ENCODE data around the gene GPR27. TPM values are rescaled to one million over a fixed set of nuclear protein-coding genes. Genes with fewer than 3 reads are reported as not detected.

The GPR27 gene
- total RNA-seq, 2 donors from 2014 or later = 0.61 to 2.2 TPM

- Histone ChIP-seq H3K4me1 (no peaks in the 10 kb centered on the region), H3K9me3 (no peaks in the 10 kb centered on the region), H3K27ac (no peak overlapping the region), H3K4me3 (no peak overlapping the region), H3K27me3 (peaks cover 41% of the 10 kb centered on the region), H3K36me3 (no peaks in the 10 kb centered on the region), H3K9ac (ENCODE audit: low read depth in 2 of 2, low read length in 2 of 2) (no peak overlapping the region)
- DNase-seq = no peak
- intact Hi-C loops (cut with DNase I) = no loop called here
- TF ChIP-seq, protein P1, sequence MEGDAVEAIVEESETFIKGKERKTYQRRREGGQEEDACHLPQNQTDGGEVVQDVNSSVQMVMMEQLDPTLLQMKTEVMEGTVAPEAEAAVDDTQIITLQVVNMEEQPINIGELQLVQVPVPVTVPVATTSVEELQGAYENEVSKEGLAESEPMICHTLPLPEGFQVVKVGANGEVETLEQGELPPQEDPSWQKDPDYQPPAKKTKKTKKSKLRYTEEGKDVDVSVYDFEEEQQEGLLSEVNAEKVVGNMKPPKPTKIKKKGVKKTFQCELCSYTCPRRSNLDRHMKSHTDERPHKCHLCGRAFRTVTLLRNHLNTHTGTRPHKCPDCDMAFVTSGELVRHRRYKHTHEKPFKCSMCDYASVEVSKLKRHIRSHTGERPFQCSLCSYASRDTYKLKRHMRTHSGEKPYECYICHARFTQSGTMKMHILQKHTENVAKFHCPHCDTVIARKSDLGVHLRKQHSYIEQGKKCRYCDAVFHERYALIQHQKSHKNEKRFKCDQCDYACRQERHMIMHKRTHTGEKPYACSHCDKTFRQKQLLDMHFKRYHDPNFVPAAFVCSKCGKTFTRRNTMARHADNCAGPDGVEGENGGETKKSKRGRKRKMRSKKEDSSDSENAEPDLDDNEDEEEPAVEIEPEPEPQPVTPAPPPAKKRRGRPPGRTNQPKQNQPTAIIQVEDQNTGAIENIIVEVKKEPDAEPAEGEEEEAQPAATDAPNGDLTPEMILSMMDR (IDR thresholded peaks at IDR 0.05) = no peak
These were observed 32.0 kb downstream of the GPR27 start for GRCh38 chr3:71785532-71786216.

DNA sequence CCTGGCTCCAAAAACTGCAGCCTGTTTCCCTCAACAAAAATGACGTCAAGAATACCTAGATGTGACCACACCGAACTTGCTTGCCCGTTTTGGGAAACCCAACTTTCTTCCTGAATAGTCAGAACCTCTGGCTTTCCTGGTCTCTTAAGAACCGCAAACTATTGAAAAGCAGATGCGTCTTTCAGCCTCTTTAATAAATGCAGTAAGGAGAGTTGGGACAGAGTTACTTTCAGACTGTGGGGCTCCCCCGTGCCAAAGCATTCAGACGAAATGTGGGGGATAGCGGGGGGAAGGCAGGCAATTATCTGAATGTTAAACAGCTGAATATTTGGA is 32.5 kb downstream of the GPR27 start:
- no peak for DNase-seq
- Histone ChIP-seq H3K4me3 (no peak overlapping the region), H3K9me3 (no peaks in the 10 kb centered on the region), H3K27me3 (peaks cover 41% of the 10 kb centered on the region), H3K27ac (no peak overlapping the region), H3K4me1 (no peaks in the 10 kb centered on the region), H3K36me3 (no peaks in the 10 kb centered on the region), H3K9ac (ENCODE audit: low read depth in 2 of 2, low read length in 2 of 2) (no peak overlapping the region)
- intact Hi-C loops (cut with DNase I) = no loop called here
- TF ChIP-seq, protein P1 (IDR thresholded peaks at IDR 0.05) = no peak

DNA sequence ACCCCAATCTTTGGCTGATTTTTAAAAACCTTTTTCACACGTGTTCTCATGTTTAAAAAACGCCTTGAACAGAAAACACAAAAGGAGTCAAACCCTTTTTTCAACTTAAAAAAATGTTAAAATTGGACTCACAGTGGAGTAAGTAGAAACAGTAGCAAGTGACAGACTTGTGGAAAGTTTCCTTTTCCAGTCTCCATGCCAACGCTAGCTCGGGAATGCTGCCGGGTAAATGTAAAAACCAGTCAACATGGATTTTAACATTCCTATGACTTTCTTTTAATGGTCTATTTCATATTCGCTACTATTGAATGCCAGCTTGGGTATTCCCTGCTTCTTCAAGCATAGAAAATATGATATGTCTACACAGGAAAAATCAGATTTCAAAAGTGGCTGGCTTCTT is 32.9 kb downstream of the GPR27 start:
- intact Hi-C loops (cut with DNase I) = no loop called here
- no peaks in the 10 kb centered on the region for H3K4me1 ChIP-seq
- no peak for DNase-seq
- no peaks in the 10 kb centered on the region for H3K36me3 ChIP-seq
- TF ChIP-seq, protein P1 (IDR thresholded peaks at IDR 0.05) = no peak
- H3K27me3 ChIP-seq = peaks cover 38% of the 10 kb centered on the region
- H3K9ac ChIP-seq (ENCODE audit: low read depth in 2 of 2, low read length in 2 of 2) = no peak overlapping the region
- no peaks in the 10 kb centered on the region for H3K9me3 ChIP-seq
- no peak overlapping the region for H3K27ac ChIP-seq
- H3K4me3 ChIP-seq = no peak overlapping the region

- TF ChIP-seq, protein P1 (IDR thresholded peaks at IDR 0.05) = no peak
- H3K4me3 ChIP-seq = no peak overlapping the region
- no peaks in the 10 kb centered on the region for H3K36me3 ChIP-seq
- intact Hi-C loops (cut with DNase I) = no loop called here
- peaks cover 35% of the 10 kb centered on the region for H3K27me3 ChIP-seq
- H3K4me1 ChIP-seq = no peaks in the 10 kb centered on the region
- no peak for DNase-seq
- no peak overlapping the region for H3K27ac ChIP-seq
- no peaks in the 10 kb centered on the region for H3K9me3 ChIP-seq
- H3K9ac ChIP-seq (ENCODE audit: low read depth in 2 of 2, low read length in 2 of 2) = no peak overlapping the region
These were observed 34.3 kb downstream of the GPR27 start for GRCh38 chr3:71787851-71788405.

- no peak for DNase-seq
- TF ChIP-seq, protein P1 (IDR thresholded peaks at IDR 0.05) = no peak
- Histone ChIP-seq H3K27ac (no peak overlapping the region), H3K27me3 (peaks cover 15% of the 10 kb centered on the region), H3K36me3 (no peaks in the 10 kb centered on the region), H3K9ac (ENCODE audit: low read depth in 2 of 2, low read length in 2 of 2) (no peak overlapping the region), H3K4me1 (no peaks in the 10 kb centered on the region), H3K9me3 (no peaks in the 10 kb centered on the region), H3K4me3 (no peak overlapping the region)
- intact Hi-C loops (cut with DNase I) = no loop called here
These were observed 36.3 kb downstream of the GPR27 start for GRCh38 chr3:71789922-71790321.

Measured in colonic mucosa (tissue), 4 donors.